Activated CD8-positive, alpha-beta memory T cell treated with anti-CD3 and anti-CD28 coated beads, Interleukin-2, amount 50 U/mL, for 1 hour (primary cell): ENCODE results near the gene WNT4.

Experiments
- DNase-seq: peaks from one replicate; pipeline ENCODE4 v3.0.0-alpha.2; 2020; ENCODE audit errors: extremely low read depth

WNT4 gene

GRCh38 chr1:22163564-22163963, 20.7 kb upstream of the WNT4 start:
- no peak for DNase-seq

GRCh38 chr1:22163137-22163536, 20.2 kb upstream of the WNT4 start:
- DNase-seq, result no peak

GRCh38 chr1:22159891-22160290, 17.0 kb upstream of the WNT4 start:
- DNase-seq, result no peak

GRCh38 chr1:22158654-22159053, 15.8 kb upstream of the WNT4 start:
- no peak for DNase-seq

- no peak for DNase-seq
Observed at GRCh38 chr1:22157359-22157966, 14.6 kb upstream of the WNT4 start.

GRCh38 chr1:22155517-22155916, 12.6 kb upstream of the WNT4 start:
- DNase-seq, result no peak

- no peak for DNase-seq
Observed at GRCh38 chr1:22154626-22155025, 11.7 kb upstream of the WNT4 start.

- no peak for DNase-seq
Observed at GRCh38 chr1:22153660-22154437, 11.0 kb upstream of the WNT4 start.

GRCh38 chr1:22150923-22151322, 8.0 kb upstream of the WNT4 start:
- no peak for DNase-seq

GRCh38 chr1:22142315-22143064, 407 bp downstream of the WNT4 start:
- DNase-seq, result no peak

- no peak for DNase-seq
Observed at GRCh38 chr1:22141554-22142314, 1.2 kb downstream of the WNT4 start.

GRCh38 chr1:22140694-22141093, 2.2 kb downstream of the WNT4 start:
- DNase-seq, result no peak

- DNase-seq, result no peak
Observed at GRCh38 chr1:22139817-22140216, 3.1 kb downstream of the WNT4 start.

GRCh38 chr1:22139066-22139594, 3.8 kb downstream of the WNT4 start:
- no peak for DNase-seq

- DNase-seq, result no peak
Observed at GRCh38 chr1:22137004-22137720, 5.7 kb downstream of the WNT4 start.

GRCh38 chr1:22133931-22134324, 9.0 kb downstream of the WNT4 start:
- no peak for DNase-seq

- DNase-seq, result no peak
Observed at GRCh38 chr1:22133247-22133930, 9.5 kb downstream of the WNT4 start.

GRCh38 chr1:22132517-22133235, 10.2 kb downstream of the WNT4 start:
- no peak for DNase-seq

- DNase-seq, result no peak
Observed at GRCh38 chr1:22131875-22132486, 10.9 kb downstream of the WNT4 start.
